ENCODE measurements around the gene FBXO3.

GRCh38 chr11:33692013-33692504 is 82.3 kb downstream of the FBXO3 start:
- TF ChIP-seq CTCF (IDR thresholded peaks at IDR 0.05; ENCODE audit: insufficient read depth, low read length, poor library complexity, severe bottlenecking) (no peak), EZH2phosphoT487 (conservative IDR thresholded peaks at IDR 0.05; ENCODE audit: low read length) (no peak)
